WTC11 (cell line): Measurements from ENCODE around the gene POLDIP2.

Source experiments
- CBFB ChIP-seq: sonication (generic); formaldehyde crosslinking; IDR thresholded peaks from 2 replicates; pipeline ENCODE4 v1.8.1; 2022; ENCODE audit warnings: mild to moderate bottlenecking, low read depth, missing genetic modification reagents
- ELF4 ChIP-seq: sonication (generic); formaldehyde crosslinking; IDR thresholded peaks from 2 replicates; pipeline ENCODE4 v1.8.1; 2022; ENCODE audit warnings: low read depth, mild to moderate bottlenecking, moderate library complexity, missing genetic modification reagents
- ETV6 ChIP-seq: sonication (generic); formaldehyde crosslinking; IDR thresholded peaks from 2 replicates; pipeline ENCODE4 v1.8.1; 2022; ENCODE audit warnings: mild to moderate bottlenecking, missing genetic modification reagents
- NR1H2 ChIP-seq: sonication (generic); formaldehyde crosslinking; IDR thresholded peaks from 2 replicates; pipeline ENCODE4 v1.9.0; 2021; ENCODE audit warnings: mild to moderate bottlenecking, moderate library complexity, missing genetic modification reagents
- PRRX2 ChIP-seq: fragments of 250-450 bp; sonication (Bioruptor Pico); IDR thresholded peaks from 2 replicates; pipeline ENCODE4 v1.8.0; 2021; ENCODE audit warnings: mild to moderate bottlenecking
- RELA ChIP-seq: sonication (generic); formaldehyde crosslinking; IDR thresholded peaks from 2 replicates; pipeline ENCODE4 v1.8.1; 2022; ENCODE audit warnings: missing genetic modification reagents, mild to moderate bottlenecking, borderline replicate concordance
- TEAD4 ChIP-seq: sonication (generic); formaldehyde crosslinking; IDR thresholded peaks from 2 replicates; pipeline ENCODE4 v1.8.0; 2022; ENCODE audit warnings: mild to moderate bottlenecking, missing genetic modification reagents
- TF ChIP-seq, protein P1 (sequence below): fragments of 200-600 bp; IDR thresholded peaks from 2 replicates; pipeline ENCODE4 v1.8.0; 2022; ENCODE audit warnings: antibody characterized with exemption
- TF ChIP-seq, protein P2 (sequence below): sonication (generic); formaldehyde crosslinking; IDR thresholded peaks from 2 replicates; pipeline ENCODE4 v1.8.1; 2022; ENCODE audit warnings: low read depth, missing genetic modification reagents, borderline replicate concordance

DNA sequence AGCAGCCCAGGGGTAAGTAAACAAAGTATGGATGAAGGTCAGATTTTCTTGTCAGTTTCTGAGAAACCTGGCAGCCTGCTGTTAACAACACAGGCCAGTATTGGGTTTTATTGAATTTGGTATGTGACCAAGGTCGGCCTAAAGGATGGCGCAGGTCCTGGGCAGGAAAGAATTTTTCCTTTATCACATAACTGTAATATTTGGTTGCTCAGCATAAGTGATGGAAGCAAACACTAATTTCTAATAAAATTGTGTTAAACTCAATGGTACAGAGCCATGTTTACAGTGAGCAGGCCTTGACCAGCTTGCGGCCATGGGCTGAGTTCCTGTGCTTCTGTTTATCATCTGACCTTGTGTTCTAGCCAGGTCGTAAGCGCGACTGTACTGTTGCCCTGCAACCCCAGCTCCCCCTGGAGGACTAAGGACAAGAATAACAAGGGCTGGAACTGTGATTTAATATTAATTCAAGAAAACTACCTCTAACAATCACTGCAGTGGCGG, 10.5 kb downstream of the POLDIP2 start:
- TF ChIP-seq TEAD4 (CRISPR knock-in tag), result no peak
- TF ChIP-seq, protein P1, sequence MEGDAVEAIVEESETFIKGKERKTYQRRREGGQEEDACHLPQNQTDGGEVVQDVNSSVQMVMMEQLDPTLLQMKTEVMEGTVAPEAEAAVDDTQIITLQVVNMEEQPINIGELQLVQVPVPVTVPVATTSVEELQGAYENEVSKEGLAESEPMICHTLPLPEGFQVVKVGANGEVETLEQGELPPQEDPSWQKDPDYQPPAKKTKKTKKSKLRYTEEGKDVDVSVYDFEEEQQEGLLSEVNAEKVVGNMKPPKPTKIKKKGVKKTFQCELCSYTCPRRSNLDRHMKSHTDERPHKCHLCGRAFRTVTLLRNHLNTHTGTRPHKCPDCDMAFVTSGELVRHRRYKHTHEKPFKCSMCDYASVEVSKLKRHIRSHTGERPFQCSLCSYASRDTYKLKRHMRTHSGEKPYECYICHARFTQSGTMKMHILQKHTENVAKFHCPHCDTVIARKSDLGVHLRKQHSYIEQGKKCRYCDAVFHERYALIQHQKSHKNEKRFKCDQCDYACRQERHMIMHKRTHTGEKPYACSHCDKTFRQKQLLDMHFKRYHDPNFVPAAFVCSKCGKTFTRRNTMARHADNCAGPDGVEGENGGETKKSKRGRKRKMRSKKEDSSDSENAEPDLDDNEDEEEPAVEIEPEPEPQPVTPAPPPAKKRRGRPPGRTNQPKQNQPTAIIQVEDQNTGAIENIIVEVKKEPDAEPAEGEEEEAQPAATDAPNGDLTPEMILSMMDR, result no peak
- TF ChIP-seq CBFB (CRISPR knock-in tag), result no peak
- TF ChIP-seq PRRX2 (CRISPR knock-in tag), result no peak
- no peak for TF ChIP-seq NR1H2 (CRISPR knock-in tag)
- TF ChIP-seq, protein P2, sequence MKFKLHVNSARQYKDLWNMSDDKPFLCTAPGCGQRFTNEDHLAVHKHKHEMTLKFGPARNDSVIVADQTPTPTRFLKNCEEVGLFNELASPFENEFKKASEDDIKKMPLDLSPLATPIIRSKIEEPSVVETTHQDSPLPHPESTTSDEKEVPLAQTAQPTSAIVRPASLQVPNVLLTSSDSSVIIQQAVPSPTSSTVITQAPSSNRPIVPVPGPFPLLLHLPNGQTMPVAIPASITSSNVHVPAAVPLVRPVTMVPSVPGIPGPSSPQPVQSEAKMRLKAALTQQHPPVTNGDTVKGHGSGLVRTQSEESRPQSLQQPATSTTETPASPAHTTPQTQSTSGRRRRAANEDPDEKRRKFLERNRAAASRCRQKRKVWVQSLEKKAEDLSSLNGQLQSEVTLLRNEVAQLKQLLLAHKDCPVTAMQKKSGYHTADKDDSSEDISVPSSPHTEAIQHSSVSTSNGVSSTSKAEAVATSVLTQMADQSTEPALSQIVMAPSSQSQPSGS (CRISPR knock-in tag), result no peak
- no peak for TF ChIP-seq ELF4 (CRISPR knock-in tag)
- TF ChIP-seq RELA (CRISPR knock-in tag), result no peak
- TF ChIP-seq ETV6 (CRISPR knock-in tag), result no peak
